Renal cortical epithelial cell (primary cell): Measurements from ENCODE around the gene TELO2. TPM values are rescaled to one million over a fixed set of nuclear protein-coding genes. Genes with fewer than 3 reads are reported as not detected.

Experiments
- DNase-seq: peaks from one replicate; pipeline ENCODE4 v3.0.0-alpha.2; 2011; ENCODE audit warnings: low read depth
- total RNA-seq: library from RNA; depleted of rRNA; stranded (reverse); fragments of >200 nt; gene quantifications from 2 replicates; pipeline ENCODE4 v1.2.3, GENCODE V29; 2014

Gene TELO2
- total RNA-seq, 1 donor from 2014 or later = 19.8 TPM

- DNase-seq = no peak
These were observed 5.9 kb downstream of the TELO2 start for GRCh38 chr16:1498899-1499676.

- DNase-seq = no peak
These were observed 6.8 kb downstream of the TELO2 start for GRCh38 chr16:1499756-1500464.

DNA sequence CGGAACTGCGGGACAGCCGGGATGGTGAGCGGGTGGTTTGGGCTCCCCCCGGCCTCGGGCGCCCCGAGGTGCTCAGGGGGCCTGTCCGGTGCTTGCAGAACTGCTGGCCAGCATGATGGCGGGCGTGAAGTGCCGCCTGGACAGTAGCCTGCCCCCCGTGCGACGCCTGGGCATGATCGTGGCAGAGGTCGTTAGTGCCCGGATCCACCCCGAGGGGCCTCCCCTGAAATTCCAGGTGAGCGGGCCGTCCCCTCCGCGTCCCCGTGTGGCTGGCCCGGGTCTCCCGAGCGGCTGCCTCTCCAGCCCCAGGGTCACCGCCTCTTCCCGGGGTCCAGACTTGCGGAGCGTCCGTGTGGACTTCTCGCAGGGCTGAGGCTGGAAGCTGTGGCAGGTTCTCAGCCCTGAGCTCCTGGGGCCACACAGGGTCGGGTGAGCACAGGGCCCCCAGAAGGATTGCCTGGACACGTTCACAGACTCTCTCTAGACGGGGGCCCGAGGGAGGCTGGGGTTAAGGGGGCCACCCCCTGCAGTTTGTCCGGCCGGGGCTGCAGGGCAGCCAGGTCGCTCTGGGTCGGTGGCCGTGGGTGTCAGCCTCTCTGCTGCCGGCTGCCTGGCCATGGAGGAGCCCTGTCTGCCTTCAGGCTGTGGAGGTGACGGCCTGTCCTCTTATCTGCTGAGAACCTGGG, 7.4 kb downstream of the TELO2 start:
- no peak for DNase-seq

- DNase-seq = no peak
These were observed 8.5 kb downstream of the TELO2 start for GRCh38 chr16:1501630-1502029.

- no peak for DNase-seq
These were observed 9.2 kb downstream of the TELO2 start for GRCh38 chr16:1502092-1503004.

- DNase-seq = no peak
These were observed 10.2 kb downstream of the TELO2 start for GRCh38 chr16:1503110-1503955.

DNA sequence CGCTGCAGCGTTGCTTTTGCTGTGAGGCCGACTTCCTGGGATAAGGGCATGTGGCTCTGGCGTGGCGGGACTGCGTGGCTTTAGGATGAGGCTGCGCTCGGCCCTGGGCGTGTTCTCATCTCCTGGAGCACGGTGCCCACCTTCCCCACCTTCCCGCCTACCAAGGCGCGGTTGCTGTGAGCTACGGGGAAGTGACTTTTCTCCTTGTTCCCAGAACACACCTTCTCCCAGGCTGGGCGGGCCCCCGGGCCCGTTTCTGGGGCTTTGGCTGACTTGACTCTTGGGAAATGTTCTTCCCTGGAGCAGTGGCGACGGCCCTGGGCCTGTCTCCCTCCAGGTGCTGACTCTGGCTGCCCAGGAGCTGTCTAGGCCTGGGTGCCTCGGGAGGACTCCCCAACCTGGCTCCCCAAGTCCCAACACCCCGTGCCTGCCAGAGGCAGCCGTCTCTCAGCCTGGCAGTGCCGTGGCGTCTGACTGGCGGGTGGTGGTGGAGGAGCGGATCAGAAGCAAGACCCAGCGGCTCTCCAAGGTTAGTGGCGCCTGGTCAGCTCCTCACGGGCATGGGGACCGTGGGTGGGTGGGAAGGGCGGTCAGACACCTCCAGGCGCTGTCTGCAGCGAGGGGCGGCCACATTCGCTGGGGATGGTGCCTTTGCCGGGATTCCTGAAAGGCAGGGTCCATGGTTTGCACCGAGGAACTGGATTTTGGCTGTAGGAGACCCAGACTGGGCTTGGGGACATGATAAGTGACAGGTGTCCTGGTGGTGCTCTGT, 12.1 kb downstream of the TELO2 start:
- DNase-seq = no peak

DNA sequence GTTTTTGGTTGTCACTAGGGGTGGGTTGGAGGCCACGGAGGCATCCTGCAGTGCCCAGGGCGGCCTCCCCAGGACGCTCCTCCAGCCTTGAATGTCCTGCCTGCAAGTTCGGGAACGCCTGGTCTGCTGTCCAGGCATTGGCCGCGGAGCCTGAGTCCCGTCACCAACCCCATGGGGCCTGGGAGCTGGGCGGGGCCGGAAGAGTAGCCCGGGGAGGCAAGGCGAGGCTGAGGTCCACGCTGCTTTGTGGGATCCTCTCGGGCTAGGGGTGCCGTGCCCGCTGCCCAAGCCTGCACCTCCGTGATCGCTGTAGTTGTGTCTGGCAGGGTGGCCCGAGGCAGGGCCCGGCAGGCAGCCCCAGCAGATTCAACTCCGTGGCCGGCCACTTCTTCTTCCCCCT, 12.8 kb downstream of the TELO2 start:
- no peak for DNase-seq

DNA sequence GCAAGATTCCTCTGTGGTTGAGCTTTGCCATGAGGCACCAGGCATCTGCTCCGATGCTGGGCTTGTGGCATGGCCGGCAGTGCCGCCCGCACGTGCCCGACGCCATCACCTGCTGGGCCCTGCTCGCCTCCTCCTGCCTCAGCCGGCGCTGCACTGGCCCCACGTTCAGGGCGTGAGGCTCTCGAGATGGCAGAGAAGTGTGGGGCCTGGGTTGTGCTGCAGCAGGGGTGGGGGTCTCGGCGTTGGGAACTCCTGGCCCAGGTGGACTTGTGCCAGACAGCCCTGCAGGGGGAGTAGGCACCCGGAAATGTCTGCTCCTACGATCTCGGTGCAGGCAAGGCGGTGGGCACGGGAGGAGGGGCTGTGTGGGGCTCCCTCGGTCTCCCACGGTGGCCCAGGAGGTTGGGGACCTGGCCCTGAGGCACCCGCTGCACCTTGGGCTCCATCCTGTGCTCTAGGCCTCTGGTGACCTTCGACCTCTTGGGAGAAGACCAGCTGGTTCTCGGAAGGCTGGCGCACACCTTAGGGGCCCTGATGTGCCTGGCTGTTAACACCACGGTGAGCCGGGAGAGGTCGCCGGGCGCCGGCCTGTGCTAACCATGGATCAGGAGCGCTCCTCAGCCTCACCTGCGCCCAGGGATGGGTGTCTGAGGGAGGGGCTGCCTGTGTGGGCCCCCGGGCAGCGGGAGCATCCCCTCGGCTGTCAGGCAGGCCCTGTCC, 13.5 kb downstream of the TELO2 start:
- no peak for DNase-seq

- no peak for DNase-seq
These were observed 15.5 kb downstream of the TELO2 start for GRCh38 chr16:1508494-1509187.

- DNase-seq = no peak
These were observed 16.4 kb downstream of the TELO2 start for GRCh38 chr16:1509307-1510221.

DNA sequence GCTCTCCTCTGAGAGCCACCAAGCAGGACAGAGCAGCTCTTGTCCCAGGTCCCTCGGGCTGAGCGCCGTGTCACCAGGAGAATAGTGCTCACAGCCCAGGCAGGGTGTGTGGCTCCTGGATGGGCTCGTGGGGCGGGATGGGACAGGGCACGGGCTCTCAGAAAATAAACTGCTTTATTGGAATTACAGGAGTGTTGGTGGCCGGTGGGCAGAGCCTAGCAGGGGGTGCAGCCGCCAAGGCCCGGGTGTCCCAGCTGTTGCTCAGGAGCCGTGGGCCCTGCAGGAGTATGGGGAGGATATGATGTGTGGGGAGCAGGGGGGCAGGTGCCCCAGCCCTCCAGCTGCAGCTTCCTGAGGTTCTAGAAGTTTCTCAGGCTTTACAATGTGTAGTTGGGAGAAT, 17.1 kb downstream of the TELO2 start:
- DNase-seq = no peak

DNA sequence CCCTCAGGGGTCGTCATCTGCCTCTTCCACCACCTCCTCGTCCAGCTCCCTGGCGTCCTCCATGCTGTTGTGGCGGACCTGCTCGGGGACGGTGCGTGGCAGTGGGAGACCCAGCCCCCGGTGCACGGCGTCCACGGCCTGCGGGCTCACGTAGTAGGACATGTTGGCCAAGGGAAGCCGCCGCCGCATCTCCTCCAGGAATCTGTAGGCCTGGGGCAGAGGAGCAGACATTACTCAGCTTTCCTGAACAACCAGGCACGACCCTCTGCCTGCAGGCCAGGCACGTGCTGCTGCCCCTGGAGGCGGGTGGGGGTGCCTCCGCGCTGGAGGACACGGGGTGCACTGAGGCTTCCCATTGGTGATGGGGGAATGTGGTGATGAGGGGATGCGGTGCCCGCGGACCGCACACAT, 17.8 kb downstream of the TELO2 start:
- DNase-seq = no peak

DNA sequence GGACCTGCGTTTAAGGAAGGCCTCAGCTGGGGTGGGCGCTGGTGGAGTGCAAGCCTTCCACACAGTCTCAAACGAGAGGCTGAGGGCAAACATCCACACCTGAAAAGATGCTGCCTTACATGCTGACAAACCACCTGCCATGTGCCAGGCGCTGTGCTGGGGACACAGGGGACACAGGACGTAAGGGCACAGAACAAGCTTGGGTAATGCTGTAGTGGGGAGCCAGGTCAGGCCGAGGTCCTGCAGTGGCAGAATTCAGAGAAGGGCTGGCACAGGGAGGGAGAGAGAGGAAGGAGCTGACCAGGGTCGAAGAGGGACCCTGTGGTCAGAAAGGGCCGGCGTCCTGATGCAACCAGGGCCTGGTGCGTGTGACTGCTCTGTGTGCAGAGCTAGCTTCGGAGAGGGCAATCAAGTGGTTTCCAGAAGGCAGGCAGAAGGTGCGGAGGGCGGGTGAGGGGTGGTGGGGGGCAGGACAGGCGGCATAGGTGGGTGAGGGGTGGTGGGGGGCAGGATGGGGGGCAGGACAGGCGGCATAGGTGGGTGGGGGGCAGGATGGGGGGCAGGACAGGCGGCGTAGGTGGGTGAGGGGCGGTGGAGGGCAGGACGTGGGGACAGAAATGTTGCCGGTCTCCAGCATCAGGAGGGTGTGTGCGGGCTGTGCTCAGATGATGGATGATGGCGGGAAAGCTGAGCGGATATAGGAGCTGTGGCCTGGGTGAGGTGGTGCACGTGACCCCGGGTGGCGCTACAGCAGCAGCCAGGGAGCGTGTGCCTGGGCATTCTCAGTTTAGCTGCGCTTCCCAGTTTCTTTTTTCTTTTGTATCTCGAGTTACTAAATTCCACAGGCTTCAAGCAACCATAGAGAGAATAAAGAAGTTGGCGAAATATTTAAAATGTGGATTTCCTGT, 18.8 kb downstream of the TELO2 start:
- no peak for DNase-seq

DNA sequence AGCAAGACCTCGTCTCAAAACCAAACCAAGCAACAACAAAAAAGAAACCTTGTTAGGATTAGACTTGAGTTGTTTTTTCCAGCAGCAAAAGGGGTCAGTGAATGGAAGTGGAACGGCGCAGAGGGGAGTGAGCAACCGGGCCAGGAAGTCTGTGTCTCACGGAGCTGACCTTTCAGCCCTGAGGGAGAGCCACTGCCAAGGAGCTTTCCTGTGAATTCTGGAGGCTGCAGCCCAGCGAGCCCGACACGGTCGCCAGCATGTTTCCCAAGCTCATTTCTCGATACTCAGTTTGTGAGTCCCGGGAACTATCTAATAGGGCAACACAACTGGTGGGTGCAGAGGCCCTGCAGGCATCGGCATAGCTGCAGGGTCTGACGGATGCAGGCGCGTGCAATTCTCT, 19.6 kb downstream of the TELO2 start:
- no peak for DNase-seq

GRCh38 chr16:1514507-1514906, 21.3 kb downstream of the TELO2 start:
- DNase-seq = no peak
